PC-3 (cell line): ENCODE data around the gene MTMR11. TPM values are rescaled to one million over a fixed set of nuclear protein-coding genes. Genes with fewer than 3 reads are reported as not detected.
"Not testable (repeated sequence)": the region's sequence is repeated elsewhere in the genome, so short reads cannot be mapped to it uniquely, and the experiment has no call there.

Experiments used
- ATAC-seq: fragments of 200-7000 bp; cut with Tn5 transposase; 2 replicates; pipeline ENCODE4 v1.9.1; 2020; ENCODE audit warnings: mild to moderate bottlenecking, moderate library complexity
- BruUV-seq: library from RNA; stranded (reverse); fragments of 400-500 nt; replicated peaks from 2 replicates; lab custom pipeline; 2021; lab: Mats Ljungman, UMichigan
- CTCF ChIA-PET: fragments of 300-600 bp; sonication (Branson Sonifier 250); formaldehyde crosslinking; loops from one replicate; lab custom pipeline; 2022; ENCODE audit warnings: antibody characterized with exemption; lab: Charles Lee
- POLR2A ChIA-PET: fragments of 300-600 bp; sonication (Branson Sonifier 250); formaldehyde crosslinking; loops from one replicate; lab custom pipeline; 2022; ENCODE audit warnings: antibody characterized with exemption; ENCODE audit not compliant: unreplicated experiment; lab: Charles Lee
- DNase-seq: peaks from one replicate; pipeline ENCODE4 v3.0.0-alpha.2; 2015
- H2AFZ ChIP-seq: fragments of 300-600 bp; sonication (generic); 2 replicates; pipeline ENCODE4 v1.6.0; 2016; ENCODE audit warnings: antibody characterized with exemption, low read length
- H3F3A ChIP-seq: fragments of 300-600 bp; sonication (generic); one replicate; pipeline ENCODE4 v1.6.0; 2017; ENCODE audit warnings: antibody characterized with exemption, low read length, control low read depth, mild to moderate bottlenecking; ENCODE audit not compliant: unreplicated experiment
- H3K27ac ChIP-seq: fragments of 300-600 bp; sonication (generic); 2 replicates; pipeline ENCODE4 v1.5.1; 2016; ENCODE audit warnings: mild to moderate bottlenecking, low read length
- H3K27me3 ChIP-seq: fragments of 300-600 bp; sonication (generic); 2 replicates; pipeline ENCODE4 v1.6.1; 2016; ENCODE audit warnings: low read length, mixed read lengths
- H3K36me3 ChIP-seq: fragments of 300-600 bp; sonication (generic); 2 replicates; pipeline ENCODE4 v1.6.1; 2016; ENCODE audit warnings: low read depth, mixed run types, low read length, mixed read lengths
- H3K4me1 ChIP-seq: fragments of 300-600 bp; sonication (generic); 2 replicates; pipeline ENCODE4 v1.5.1; 2016; ENCODE audit warnings: low read length; ENCODE audit not compliant: insufficient read depth
- H3K4me2 ChIP-seq: fragments of 300-600 bp; sonication (generic); 2 replicates; pipeline ENCODE4 v1.6.0; 2016; ENCODE audit warnings: low read length
- H3K4me3 ChIP-seq: fragments of 300-600 bp; sonication (generic); 2 replicates; pipeline ENCODE4 v1.5.1; 2016; ENCODE audit warnings: mild to moderate bottlenecking, low read length, mixed read lengths
- H3K79me2 ChIP-seq: fragments of 300-600 bp; sonication (generic); 2 replicates; pipeline ENCODE4 v1.6.1; 2017; ENCODE audit warnings: low read length, mixed read lengths
- H3K9ac ChIP-seq: fragments of 300-600 bp; sonication (generic); 2 replicates; pipeline ENCODE4 v1.6.0; 2016; ENCODE audit warnings: mild to moderate bottlenecking, low read length
- H3K9me2 ChIP-seq: fragments of 300-600 bp; sonication (generic); replicated peaks from 2 replicates; pipeline ENCODE4 v1.6.1; 2016; ENCODE audit warnings: mixed run types, low read length, mixed read lengths
- H3K9me3 ChIP-seq: fragments of 300-600 bp; sonication (generic); 2 replicates; pipeline ENCODE4 v1.6.1; 2016; ENCODE audit warnings: low read length, mixed read lengths
- H4K20me1 ChIP-seq: fragments of 300-600 bp; sonication (generic); 2 replicates; pipeline ENCODE4 v1.6.1; 2016; ENCODE audit warnings: low read length, mixed read lengths
- EZH2 ChIP-seq: fragments of 300-600 bp; sonication (generic); IDR thresholded peaks from one replicate; pipeline ENCODE4 v1.6.1; 2017; ENCODE audit warnings: antibody characterized with exemption, mild to moderate bottlenecking, low read length; ENCODE audit not compliant: unreplicated experiment
- EZH2phosphoT487 ChIP-seq: fragments of 300-600 bp; sonication (generic); IDR thresholded peaks from 2 replicates; pipeline ENCODE4 v1.6.1; 2018; ENCODE audit warnings: mild to moderate bottlenecking, antibody characterized with exemption, low read length, borderline replicate concordance
- intact Hi-C: fragments of 100-400 bp; cut with micrococcal nuclease; formaldehyde crosslinking; loops from 2 replicates; pipeline ENCODE4 v1.9.0; 2023
- total RNA-seq: library from RNA; depleted of rRNA; stranded (reverse); fragments of >200 nt; gene quantifications from 2 replicates; pipeline ENCODE4 v1.2.3, GENCODE V29; 2014
- TF ChIP-seq, protein P1 (sequence below): fragments of 300-600 bp; sonication (generic); conservative IDR thresholded peaks from 2 replicates; pipeline ENCODE4 v1.5.1; 2017; ENCODE audit warnings: antibody characterized with exemption, low read depth, mild to moderate bottlenecking, low read length

MTMR11 gene
- total RNA-seq, 1 experiment from 2014 or later: 5.1 TPM

DNA sequence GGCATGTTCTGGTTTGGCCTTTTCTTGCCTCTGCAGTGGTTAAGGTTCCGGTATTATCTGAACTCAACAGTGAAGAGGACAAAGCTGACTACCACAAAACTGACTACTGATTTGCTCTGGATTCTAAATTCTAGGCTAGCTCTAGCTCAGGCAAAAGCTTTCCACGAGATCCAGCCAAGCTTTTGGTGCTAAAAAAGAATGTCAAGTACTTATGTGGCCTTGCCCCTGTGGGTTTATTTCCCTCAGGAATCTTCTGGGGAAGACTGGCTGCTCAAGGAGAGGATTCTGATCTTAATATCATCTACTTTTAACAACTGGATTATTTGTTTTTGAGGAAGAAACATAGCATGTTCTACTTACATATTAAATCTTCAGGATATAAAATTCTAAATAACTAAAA is 26.1 kb upstream of the MTMR11 start:
- no peak overlapping the region for H3K27ac ChIP-seq
- no peaks in the 10 kb centered on the region for H3K27me3 ChIP-seq
- no TSS peak for BruUV-seq
- no peaks in the 10 kb centered on the region for H3F3A ChIP-seq
- CTCF ChIA-PET: interaction anchor here (0.6 to 0.9 kb wide), 6 partner anchors 26 to 660 kb away, joined by 3 to 6 read pairs (median 4); partner anchors contain the start of gene MTMR11
- no peak overlapping the region for H3K4me3 ChIP-seq
- ATAC-seq (no peak), DNase-seq (no peak)
- no peaks in the 10 kb centered on the region for H3K9me3 ChIP-seq
- H3K9ac ChIP-seq: no peak overlapping the region
- TF ChIP-seq EZH2phosphoT487 (no peak), EZH2 (no peak)
- TF ChIP-seq, protein P1, sequence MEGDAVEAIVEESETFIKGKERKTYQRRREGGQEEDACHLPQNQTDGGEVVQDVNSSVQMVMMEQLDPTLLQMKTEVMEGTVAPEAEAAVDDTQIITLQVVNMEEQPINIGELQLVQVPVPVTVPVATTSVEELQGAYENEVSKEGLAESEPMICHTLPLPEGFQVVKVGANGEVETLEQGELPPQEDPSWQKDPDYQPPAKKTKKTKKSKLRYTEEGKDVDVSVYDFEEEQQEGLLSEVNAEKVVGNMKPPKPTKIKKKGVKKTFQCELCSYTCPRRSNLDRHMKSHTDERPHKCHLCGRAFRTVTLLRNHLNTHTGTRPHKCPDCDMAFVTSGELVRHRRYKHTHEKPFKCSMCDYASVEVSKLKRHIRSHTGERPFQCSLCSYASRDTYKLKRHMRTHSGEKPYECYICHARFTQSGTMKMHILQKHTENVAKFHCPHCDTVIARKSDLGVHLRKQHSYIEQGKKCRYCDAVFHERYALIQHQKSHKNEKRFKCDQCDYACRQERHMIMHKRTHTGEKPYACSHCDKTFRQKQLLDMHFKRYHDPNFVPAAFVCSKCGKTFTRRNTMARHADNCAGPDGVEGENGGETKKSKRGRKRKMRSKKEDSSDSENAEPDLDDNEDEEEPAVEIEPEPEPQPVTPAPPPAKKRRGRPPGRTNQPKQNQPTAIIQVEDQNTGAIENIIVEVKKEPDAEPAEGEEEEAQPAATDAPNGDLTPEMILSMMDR: no peak
- no peak overlapping the region for H2AFZ ChIP-seq
- H4K20me1 ChIP-seq: no peaks in the 10 kb centered on the region
- no peak overlapping the region for H3K4me2 ChIP-seq
- peaks cover 55% of the 10 kb centered on the region for H3K36me3 ChIP-seq
- POLR2A ChIA-PET: no interaction called here
- intact Hi-C loops: loop anchor here (1.0 to 2.0 kb wide), 5 partner anchors 34 to 207 kb away; partner anchors contain the start of gene VPS45
- no peaks in the 10 kb centered on the region for H3K4me1 ChIP-seq
- H3K79me2 ChIP-seq: no peaks in the 10 kb centered on the region
- H3K9me2 ChIP-seq: no peaks in the 10 kb centered on the region

DNA sequence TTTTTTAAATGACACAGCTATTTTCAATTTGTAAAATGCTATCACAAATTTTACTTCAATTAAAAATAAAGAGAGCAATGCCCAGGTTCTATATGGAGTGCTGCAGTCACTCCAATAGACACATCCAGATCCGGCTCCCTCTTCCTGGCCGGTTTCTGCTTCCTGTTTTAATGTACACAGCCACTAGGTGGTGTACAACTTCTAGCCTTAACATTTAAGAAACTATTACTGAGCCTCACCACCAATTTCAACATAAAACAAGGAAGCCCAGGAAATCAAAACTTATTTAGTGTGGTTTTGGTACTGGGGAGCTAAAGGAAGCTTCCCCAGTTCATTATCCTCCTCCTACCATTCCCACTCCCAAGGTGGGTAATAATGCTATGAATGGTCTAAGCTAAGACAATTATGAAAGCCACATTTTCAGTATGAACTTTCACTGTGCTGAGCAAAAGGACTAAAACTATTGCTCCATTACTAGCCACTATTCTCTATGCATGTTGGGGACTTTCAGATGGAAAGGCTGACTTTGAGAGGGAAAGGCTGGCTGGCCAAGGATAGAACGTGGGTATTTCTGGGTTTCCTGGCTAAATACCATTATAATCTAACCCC is 25.5 kb upstream of the MTMR11 start:
- Histone ChIP-seq H3F3A (no peaks in the 10 kb centered on the region), H2AFZ (no peak overlapping the region), H4K20me1 (no peaks in the 10 kb centered on the region), H3K9ac (no peak overlapping the region), H3K36me3 (peaks cover 53% of the 10 kb centered on the region), H3K4me3 (no peak overlapping the region), H3K27me3 (no peaks in the 10 kb centered on the region), H3K9me2 (no peaks in the 10 kb centered on the region), H3K79me2 (no peaks in the 10 kb centered on the region), H3K9me3 (no peaks in the 10 kb centered on the region), H3K27ac (no peak overlapping the region), H3K4me2 (no peak overlapping the region), H3K4me1 (no peaks in the 10 kb centered on the region)
- intact Hi-C loops: loop anchor here (1.0 to 2.0 kb wide), 5 partner anchors 35 to 207 kb away; partner anchors contain the start of gene VPS45
- DNase-seq (peak; percentile 89), ATAC-seq (peak; percentile 97)
- TF ChIP-seq EZH2 (no peak), EZH2phosphoT487 (no peak)
- TF ChIP-seq, protein P1: peak; percentile 93
- BruUV-seq: no TSS peak
- ChIA-PET POLR2A (no interaction called here), CTCF (interaction anchor here (0.6 to 0.9 kb wide), 6 partner anchors 25 to 661 kb away, joined by 3 to 6 read pairs (median 4); partner anchors contain the start of gene MTMR11)

DNA sequence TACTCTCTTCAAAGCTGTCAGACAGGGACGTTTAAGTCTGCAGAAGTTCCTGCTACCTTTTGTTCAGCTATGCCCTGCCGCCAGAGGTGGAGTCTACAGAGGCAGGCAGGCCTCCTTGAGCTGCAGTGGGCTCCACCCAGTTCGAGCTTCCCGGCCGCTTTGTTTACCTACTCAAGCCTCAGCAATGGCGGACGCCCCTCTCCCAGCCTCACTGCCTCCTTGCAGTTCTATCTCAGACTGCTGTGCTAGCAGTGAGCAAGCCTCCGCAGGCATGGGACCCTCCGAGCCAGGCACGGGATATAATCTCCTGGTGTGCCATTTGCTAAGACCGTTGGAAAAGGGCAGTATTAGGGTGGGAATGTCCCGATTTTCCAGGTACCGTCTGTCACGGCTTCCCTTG is 20.9 kb upstream of the MTMR11 start:
- H3F3A ChIP-seq, DNase-seq, H3K4me1 ChIP-seq, H3K9ac ChIP-seq, ATAC-seq, H3K79me2 ChIP-seq, H3K9me3 ChIP-seq, H2AFZ ChIP-seq, H3K27me3 ChIP-seq, H3K4me2 ChIP-seq, H3K4me3 ChIP-seq, CTCF ChIA-PET, H3K27ac ChIP-seq, POLR2A ChIA-PET, intact Hi-C loops, H3K9me2 ChIP-seq, H4K20me1 ChIP-seq, BruUV-seq: not testable (repeated sequence)
- H3K36me3 ChIP-seq: peaks cover 23% of the 10 kb centered on the region
